T-helper 2 cell treated with Interferon-gamma antibody and Interleukin-4, amounts not matched to agents 5 μg/mL and 100 μg/mL, for 36 hours (primary cell): ENCODE measurements around the gene RGPD6.
"Not testable (repeated sequence)": the region's sequence is repeated elsewhere in the genome, so short reads cannot be mapped to it uniquely, and the experiment has no call there.

Source experiments
- DNase-seq: peaks from one replicate; pipeline ENCODE4 v3.0.0; 2021; ENCODE audit warnings: low spot score
- H3K27ac Mint-ChIP-seq: one replicate; pipeline ENCODE4 v1.8.0; 2021; ENCODE audit warnings: mild to moderate bottlenecking, mixed read lengths
- H3K27me3 Mint-ChIP-seq: one replicate; pipeline ENCODE4 v1.8.0; 2021; ENCODE audit warnings: low read depth, mixed read lengths
- H3K36me3 Mint-ChIP-seq: one replicate; pipeline ENCODE4 v1.8.0; 2021; ENCODE audit warnings: low read depth, mixed read lengths
- H3K4me1 Mint-ChIP-seq: one replicate; pipeline ENCODE4 v1.8.0; 2021; ENCODE audit warnings: low read depth, mixed read lengths
- H3K4me3 Mint-ChIP-seq: one replicate; pipeline ENCODE4 v1.8.0; 2022; ENCODE audit warnings: mild to moderate bottlenecking, moderate library complexity, mixed read lengths
- H3K9me3 Mint-ChIP-seq: one replicate; pipeline ENCODE4 v1.8.0; 2021; ENCODE audit warnings: mixed read lengths

RGPD6 gene

GRCh38 chr2:110472171-110473058 is 104.6 kb downstream of the RGPD6 start, which contains the start of gene LIMS4:
TSS of gene LIMS4 (minus strand) at chr2:110472816. CDS start at chr2:110472778, 38 bp downstream.
- H3K4me1 Mint-ChIP-seq, DNase-seq, H3K4me3 Mint-ChIP-seq, H3K27ac Mint-ChIP-seq, H3K9me3 Mint-ChIP-seq, H3K27me3 Mint-ChIP-seq, H3K36me3 Mint-ChIP-seq: not testable (repeated sequence)

- DNase-seq, H3K4me1 Mint-ChIP-seq, H3K36me3 Mint-ChIP-seq, H3K27me3 Mint-ChIP-seq, H3K9me3 Mint-ChIP-seq, H3K4me3 Mint-ChIP-seq, H3K27ac Mint-ChIP-seq: not testable (repeated sequence)
These were observed 108.1 kb downstream of the RGPD6 start for GRCh38 chr2:110468921-110469320.

GRCh38 chr2:110465312-110465711 is 111.7 kb downstream of the RGPD6 start:
- H3K27me3 Mint-ChIP-seq, H3K27ac Mint-ChIP-seq, DNase-seq, H3K4me3 Mint-ChIP-seq, H3K4me1 Mint-ChIP-seq, H3K36me3 Mint-ChIP-seq, H3K9me3 Mint-ChIP-seq: not testable (repeated sequence)
